ENCODE measurements around the gene EXO1.

DNA sequence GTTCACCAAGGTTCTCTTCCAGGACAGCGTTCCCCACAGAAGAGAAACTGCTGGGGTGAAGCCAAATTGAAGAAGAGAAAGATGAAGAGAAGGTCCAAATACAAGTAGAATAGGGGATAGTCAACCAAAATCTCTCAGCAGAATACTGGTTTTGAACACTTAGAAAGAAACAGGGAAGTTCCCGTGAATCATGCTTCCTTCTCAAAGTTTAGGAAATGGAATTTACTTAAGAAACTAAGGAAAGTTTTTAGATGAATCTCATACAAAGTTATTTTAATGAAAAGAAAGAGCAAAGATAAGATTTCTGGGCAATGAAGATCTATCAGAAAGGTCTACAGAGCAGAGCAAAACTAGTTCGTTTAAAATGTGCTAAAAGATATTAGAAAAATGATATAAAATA lies 43.3 kb downstream of the EXO1 start:
- TF ChIP-seq, protein P1, sequence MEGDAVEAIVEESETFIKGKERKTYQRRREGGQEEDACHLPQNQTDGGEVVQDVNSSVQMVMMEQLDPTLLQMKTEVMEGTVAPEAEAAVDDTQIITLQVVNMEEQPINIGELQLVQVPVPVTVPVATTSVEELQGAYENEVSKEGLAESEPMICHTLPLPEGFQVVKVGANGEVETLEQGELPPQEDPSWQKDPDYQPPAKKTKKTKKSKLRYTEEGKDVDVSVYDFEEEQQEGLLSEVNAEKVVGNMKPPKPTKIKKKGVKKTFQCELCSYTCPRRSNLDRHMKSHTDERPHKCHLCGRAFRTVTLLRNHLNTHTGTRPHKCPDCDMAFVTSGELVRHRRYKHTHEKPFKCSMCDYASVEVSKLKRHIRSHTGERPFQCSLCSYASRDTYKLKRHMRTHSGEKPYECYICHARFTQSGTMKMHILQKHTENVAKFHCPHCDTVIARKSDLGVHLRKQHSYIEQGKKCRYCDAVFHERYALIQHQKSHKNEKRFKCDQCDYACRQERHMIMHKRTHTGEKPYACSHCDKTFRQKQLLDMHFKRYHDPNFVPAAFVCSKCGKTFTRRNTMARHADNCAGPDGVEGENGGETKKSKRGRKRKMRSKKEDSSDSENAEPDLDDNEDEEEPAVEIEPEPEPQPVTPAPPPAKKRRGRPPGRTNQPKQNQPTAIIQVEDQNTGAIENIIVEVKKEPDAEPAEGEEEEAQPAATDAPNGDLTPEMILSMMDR (conservative IDR thresholded peaks at IDR 0.05; ENCODE audit: low read depth, low read length): no peak
- TF ChIP-seq EZH2 (IDR thresholded peaks at IDR 0.05; ENCODE audit: borderline replicate concordance, low read depth, low read length, poor library complexity, severe bottlenecking): no peak
